ENCODE results near the gene CIROP.
"Not testable (repeated sequence)": the region's sequence is repeated elsewhere in the genome, so short reads cannot be mapped to it uniquely, and the experiment has no call there.

Gene CIROP

DNA sequence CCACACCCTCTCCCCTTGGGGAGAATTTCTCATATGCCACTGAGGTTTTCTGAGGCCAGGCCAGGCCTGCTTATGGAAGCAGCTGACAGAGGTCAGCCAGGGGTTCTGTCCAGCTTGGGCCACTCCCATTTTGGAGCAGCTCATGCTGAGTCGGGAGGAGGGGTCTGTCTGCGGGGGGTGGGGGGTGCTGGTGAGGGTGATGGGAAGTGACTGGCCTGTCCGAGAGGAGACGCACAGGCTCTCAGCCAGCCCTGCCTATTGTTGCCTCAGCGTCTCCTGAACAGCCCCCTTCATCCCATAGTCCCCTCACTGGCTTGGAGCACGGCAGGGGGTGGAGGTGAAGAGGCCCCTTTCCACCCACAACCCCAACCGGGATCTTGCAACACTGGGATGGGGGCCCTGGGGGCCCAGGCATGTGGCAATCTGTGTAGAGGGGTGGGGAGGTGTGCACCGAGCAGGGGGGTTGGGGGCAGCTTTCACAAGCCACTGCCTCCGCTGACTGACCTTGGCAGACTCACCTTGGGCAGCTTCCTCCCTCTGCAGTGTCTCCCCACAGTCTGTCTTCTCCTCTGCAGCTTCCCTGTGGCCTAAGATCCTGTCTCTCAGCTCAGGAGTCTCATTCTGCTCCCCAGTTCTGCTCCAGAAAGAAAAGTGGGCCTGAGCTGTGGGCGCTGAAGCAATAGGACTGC lies 8.8 kb upstream of the CIROP start:
- DNase-seq, result no peak

DNA sequence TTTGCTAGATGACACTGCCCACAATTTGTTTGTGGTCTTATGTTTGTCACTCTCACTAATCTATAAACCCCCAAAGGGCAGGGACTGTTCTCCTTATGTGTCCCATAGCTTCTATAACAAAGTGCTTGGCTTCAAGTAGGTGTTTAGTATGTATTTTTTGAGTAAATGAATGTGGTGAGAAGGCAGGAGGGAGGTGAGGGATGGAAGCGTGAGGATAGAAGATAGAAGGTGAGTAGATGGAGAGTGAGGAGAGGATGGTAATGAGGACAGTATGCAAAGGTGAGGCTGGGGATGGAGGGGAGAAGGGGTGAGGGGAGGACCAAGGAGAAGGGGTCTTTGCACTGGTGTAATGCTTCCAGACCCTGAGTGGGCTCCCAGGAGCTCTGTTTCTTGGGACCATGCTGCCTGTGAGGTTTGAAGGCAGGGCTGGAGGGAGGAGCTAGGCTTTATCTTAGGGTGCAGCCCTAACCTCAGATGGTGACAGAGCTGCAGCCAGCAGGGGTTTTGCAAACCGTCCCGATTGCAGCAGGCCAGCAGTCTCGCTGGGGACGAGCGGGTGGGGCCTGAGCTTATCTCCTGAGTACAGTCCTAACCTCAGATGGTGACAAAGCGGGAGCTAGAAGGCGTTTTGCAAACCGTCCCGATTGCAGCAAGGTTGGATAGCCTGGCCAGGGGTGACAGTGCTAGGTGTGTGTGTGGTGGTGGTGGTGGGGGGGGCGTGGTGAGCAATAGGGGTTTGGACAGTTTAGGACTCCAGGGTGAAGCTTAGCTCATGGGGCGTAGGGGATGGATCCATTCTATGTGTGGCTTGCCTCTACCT lies 7.8 kb upstream of the CIROP start:
- no peak for DNase-seq

DNA sequence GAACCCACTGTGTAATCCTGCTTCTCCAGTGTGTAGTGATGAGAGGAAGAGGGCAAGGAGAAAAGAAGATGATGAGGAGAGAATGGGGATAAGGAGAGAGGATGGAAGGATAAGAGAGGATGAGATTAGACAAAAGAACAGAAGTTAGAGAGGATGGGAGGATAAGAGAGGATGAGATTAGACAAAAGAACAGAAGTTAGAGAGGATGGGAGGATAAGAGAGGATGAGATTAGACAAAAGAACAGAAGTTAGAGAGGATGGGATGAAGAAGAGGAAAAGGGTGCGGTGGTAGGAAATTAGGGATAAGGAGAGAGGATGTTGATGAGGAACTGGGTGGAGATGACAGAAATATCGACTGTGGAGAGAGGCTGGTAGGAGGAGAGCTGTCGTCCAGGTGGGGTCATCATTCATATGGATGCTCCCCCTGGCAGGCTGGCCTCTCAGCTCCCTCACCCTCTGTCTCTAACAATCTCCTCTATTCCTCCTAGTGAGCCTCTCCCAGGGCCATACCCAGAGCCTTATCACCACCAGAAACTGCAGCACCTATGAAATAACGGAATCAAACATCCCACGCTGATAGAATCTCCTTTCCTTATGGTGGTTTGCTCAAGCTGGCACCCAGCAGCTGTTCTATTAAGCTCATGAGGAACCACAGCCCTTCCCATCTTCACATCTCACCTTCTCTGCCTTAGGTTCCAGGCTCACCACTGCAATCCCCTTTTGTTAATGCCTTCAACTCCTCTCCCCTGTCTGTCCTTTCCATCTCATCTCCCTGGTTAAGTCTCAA lies 6.0 kb upstream of the CIROP start:
- no peak for DNase-seq

DNA sequence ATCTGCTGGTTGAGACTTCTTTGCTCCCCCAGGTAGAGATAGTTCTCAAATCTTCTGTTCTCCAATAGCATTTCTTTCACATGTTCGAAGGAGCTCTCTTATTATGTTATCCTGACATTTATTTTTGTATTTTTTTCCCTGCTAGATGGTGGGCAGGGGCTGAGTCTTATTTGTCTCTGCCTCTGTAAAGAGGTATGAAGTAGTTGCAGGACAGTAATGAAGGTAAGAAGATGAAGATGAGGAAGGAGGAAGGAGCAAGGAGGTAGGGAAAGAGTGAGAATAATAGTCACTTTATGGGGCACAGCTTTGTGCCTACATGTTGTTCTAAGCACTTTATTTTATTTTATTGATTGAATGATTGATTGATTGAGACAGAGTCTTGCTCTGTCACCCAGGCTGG lies 5.0 kb upstream of the CIROP start:
- DNase-seq, result no peak

DNA sequence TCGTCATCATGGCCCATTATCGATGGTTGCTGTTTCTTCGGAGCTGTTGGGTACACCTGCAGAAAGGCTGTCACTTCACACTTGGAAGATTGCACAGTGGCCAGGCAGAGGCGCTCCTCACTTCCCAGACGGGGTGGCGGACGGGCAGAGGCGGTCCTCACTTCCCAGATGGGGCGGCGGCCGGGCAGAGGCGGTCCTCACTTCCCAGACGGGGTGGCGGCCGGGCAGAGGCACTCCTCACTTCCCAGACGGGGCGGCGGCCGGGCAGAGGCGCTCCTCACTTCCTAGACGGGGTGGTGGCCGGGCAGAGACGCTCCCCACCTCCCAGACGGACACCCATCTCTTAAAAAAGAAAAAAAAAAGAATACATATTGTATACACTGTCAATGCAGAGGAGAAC lies 3.4 kb upstream of the CIROP start:
- DNase-seq, result not testable (repeated sequence)

DNA sequence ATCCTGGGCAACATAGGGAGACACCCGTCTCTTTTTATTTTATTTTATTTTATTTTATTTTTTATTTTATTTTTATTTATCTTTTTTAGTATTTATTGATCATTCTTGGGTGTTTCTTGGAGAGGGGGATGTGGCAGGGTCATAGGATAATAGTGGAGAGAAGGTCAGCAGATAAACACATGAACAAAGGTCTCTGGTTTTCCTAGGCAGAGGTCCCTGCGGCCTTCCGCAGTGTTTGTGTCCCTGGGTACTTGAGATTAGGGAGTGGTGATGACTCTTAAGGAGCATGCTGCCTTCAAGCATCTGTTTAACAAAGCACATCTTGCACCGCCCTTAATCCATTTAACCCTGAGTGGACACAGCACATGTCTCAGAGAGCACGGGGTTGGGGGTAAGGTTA lies 2.8 kb upstream of the CIROP start:
- not testable (repeated sequence) for DNase-seq

DNA sequence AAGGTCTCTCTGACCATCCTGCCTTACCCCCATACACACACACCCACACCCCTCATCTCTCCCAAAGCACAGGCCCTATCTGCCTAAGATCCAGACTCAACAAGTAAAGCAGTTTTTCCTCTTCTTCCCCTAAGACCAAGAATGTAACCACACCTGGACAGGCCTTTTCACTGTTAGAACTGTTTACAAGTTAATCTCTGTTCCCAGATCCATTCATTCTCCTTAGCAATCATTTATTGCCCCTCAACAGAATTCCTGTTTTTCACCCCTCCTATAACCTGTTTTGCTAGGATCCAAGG lies 1.9 kb upstream of the CIROP start:
- no peak for DNase-seq

DNA sequence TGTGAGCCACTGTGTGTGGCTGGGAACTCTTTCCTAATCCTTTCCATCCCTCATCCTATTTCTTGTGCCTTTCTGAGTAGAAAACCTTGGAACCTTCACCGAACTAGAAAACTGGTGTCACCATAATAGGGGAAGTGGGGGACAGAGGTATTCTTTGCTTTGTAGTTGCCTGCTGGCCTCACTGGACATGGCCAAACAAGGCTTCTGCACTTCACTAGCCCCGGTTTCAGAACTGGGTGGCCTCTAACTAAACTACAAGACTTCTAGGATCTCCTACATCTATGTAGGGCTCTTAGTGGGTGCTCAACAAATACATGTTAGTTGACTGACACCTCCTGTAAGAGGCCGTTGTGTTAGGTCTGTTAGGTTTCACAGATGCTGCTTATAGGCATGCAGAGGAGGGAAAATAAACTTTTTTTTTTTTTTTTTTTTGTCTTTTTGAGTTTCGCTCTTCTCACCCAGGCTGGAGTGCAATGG lies 597 bp upstream of the CIROP start:
- no peak for DNase-seq

DNA sequence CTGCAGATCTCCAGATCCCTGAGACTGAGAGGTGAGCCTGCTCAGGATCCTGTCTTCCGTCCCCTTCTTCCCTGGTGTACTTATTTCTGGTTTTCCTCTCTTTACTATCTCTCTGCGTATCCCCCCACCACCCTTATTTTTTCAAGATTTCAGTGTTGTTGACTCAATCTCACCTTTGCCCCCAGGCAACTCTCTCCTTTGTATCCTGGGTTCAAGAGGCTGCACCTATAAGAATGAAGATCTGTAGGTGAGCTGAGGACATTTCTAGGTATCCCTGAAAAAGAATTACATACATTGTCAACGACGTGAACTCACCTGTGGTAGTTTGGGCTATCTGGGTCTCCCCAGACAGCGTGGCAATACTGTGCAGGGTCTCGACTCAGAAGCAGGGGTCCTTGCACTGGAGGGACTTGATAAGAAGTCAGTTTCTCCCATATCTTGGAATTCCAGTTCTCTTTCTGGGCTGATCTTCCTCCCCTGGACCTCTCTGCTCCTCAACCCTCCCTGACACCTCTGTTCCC lies 659 bp downstream of the CIROP start:
- no peak for DNase-seq

DNA sequence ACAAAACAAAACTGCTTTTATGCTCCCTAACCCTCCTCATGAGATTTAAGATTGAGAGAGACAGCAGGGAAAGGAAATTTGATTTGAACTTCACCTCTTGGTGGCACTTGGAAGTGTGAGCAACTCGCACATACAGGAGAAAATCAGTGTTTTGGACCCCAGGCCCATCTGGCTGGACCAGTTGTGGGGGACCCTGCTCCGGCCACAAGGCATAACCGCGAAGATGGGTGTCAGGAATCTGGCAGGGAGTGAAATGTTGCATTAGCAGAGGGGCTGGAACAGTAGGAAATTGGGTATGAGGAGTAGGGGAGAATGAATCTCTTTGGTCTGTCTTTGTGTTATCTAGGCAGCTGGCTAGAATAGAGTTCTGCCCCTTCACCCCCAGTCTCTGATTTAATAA lies 1.2 kb downstream of the CIROP start:
- no peak for DNase-seq

DNA sequence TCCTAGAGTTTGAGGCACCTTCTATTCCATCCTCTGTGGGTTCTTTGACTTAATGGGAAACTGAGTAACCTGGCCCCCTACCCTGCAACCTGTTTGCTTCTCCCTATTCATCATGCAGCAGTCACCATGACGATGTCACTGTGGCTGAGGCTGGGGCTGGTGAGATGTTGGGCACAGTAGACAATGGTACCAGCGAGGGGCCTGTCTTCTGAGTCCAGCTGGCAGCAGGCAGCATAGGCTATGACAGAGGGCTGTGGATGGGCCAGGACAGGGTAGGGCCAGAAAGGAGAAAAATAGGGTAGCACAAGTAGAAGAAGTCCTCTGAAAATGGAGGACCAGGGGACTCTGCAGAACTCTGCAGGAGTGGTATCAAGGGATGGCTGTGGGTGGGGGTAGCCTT lies 2.0 kb downstream of the CIROP start:
- no peak for DNase-seq

DNA sequence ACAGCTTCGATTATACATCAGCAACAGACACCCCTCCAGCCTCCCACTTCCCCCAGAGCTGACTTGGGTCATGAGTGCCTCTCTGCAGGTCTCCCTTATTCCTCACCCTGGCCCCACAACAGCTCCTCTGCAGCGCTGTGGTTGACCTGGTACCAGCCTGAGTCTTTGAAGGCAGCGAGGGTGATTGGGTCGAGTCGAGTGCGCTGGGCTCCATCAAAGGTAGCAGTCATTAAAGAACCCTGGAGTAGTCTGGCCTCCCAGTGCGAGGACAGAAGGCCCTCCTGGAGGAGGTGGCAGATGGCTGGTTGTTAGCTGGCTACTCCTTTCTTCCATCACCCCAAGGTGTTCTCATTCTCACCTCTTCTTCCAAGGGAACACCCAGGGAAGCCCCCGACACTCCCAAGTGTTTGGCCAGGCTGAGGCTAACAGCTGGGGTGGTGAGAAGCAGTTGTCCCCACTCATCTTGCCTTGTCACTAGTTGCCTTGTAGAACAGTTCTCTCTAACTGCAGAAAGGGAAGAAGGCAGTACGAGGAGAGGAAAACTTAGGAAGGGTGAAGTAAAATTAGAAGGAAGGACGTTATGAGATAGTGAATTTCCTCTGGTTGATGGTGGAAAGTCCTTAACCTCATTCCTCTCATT lies 2.7 kb downstream of the CIROP start:
- no peak for DNase-seq

DNA sequence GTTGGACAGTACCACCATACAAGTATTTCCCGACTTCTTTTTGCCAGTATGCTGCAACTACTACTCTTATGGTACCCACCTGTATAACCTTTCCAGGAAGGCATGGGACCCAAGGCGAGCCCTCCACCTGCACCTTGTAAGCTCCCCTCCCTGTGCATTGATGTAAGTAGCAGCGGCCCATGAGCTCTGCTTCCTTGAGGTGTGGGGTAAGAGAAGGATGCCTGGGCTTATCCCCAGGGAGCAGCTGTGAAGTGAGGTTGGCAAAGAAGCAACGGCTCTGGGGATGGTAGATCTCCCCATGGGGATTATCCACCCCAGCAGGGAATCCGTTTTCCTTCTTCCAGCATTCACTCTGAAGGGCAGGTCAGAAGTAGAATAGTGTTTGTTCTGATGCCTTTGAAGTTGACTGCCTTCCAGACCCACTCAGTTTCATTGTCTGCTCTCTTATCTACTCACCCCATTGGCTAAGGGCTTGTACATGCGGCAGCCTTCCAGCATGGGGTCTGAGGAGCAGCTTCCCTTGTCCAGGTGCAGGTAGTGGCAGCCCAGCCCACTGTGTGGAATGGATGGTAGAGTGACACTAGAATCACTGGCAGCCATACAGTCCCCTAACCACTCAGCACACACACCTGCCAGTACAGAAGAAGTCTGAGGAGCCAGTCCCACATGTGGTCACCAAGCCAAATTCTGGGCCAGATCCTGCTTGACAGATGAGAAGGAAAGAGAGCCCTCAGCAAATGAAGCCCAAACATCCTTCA lies 3.4 kb downstream of the CIROP start:
- no peak for DNase-seq

DNA sequence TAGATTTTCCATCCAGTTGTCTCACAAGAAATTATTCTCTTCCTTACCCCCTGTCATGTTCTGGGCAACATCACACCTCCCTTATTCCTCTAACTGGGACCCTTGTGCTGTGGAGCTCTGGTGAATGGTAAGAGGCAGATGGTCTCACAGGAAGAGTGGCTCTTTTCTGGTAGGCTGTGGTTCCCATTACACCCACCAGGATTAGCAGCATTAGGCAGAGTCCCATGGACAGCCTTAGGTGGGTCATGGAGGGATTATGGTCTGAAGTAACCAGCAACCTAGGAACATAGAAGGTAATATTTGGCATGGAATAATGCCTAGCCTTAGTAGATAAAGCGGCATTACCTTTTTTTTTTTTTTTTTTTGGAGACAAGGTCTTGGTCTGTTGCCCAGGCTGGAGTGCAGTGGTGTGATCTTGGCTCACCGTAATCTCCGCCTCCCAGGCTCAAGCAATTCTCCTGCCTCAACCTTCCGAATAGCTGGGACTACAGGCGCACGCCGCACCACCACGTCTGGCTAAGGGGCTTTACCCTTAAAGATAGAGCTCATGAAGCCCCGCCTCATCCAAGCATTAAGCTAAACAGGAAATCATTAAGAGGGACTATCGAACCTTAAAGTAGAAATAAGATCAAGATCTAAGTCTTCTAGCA lies 5.5 kb downstream of the CIROP start:
- DNase-seq, result no peak

DNA sequence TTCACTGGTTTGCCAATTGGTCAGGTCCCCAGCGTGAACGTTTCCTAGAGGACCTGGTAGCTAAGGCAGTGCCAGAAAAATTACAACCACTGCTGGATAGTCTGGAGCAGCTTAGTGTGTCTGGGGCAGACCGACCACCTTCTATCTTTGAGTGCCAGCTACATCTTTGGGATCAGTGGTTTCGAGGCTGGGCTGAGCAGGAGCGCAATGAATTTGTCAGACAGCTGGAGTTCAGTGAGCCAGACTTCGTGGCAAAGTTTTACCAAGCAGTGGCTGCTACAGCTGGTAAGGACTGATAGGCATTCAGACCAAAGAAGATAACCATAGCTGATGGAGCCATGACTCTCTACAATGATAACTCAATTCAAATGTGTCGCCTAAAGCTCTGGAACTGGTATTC lies 7.0 kb downstream of the CIROP start:
- DNase-seq, result no peak

DNA sequence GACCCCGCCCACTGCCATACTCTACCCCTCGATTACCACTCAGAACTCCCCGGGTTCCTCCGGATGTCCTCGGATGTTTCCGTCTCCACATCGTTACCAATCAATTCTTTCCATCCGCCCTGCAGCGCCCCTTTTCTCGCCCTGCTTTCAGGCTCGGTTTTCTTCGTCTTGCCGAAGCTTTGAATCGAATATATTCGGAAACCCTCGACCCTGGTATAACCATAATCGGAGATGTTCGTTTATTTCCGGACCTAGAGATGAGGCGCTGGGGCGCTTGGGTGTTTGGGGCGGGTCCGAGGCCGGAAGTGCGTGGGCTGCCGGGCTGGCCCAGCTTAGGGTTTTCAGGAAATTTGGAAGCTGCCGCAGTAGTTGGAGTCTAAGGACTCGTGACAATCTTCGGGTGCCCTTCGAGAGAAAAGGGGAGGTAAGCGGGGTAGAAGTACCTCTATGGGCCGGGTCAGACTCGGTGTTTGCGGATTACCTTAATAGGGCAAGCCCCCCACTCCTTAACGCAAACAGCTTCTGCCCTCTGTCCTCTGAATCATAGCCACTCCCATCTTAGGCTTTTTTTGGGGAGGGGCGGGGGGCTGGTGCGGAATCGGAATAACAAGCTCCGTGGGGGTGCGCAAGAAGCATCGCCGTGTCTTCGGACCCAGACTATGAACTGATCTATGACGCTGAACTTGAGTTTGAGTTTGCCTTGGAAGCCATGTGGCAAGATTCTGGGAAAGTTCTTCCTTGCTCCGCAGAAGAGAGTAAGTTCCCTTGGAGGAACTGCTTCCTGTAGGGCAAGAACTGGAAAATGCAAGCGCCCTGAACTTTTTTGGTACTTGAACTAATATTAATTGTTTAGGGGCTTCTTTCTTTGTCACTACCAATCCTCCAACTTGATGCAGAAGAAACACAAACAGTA lies 9.3 kb downstream of the CIROP start, which contains the start of gene C14orf119:
Gene C14orf119 (plus strand): TSS at position 310 of the 913 bp plus-strand sequence. CDS start 2,154 bp downstream, outside the sequence.
- peak; percentile 99 for DNase-seq

DNA sequence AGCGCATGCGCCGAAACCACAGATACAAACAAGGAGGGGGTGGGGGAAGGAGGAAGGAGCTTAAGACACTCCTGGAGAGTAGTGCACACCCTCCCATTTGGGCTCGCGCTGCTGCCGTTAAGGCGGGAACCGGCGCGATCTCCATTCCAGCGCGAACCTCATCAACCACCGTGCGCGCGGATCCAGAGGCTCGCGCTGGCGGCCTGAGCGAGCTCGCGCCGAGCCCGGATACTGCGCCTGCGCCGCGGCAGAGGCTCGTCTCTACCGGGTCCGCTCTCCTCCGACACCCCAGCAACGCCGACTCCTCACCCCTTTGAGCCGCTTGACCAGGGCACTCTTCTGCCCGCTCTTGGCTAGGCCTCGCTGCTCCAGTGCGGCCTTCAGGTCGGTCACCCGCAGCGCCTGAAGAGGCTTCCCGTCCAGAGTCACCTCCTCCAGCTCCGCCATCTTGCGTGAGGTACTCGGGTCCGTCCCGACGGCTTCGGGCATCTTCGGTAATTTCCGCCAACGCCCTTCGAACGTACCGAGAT lies 10.1 kb downstream of the CIROP start, which contains the start of gene ACIN1:
Gene ACIN1 (minus strand): TSS at position 471 of the 530 bp plus-strand sequence. CDS start 24 bp downstream, at position 447.
- peak; percentile 82 for DNase-seq

DNA sequence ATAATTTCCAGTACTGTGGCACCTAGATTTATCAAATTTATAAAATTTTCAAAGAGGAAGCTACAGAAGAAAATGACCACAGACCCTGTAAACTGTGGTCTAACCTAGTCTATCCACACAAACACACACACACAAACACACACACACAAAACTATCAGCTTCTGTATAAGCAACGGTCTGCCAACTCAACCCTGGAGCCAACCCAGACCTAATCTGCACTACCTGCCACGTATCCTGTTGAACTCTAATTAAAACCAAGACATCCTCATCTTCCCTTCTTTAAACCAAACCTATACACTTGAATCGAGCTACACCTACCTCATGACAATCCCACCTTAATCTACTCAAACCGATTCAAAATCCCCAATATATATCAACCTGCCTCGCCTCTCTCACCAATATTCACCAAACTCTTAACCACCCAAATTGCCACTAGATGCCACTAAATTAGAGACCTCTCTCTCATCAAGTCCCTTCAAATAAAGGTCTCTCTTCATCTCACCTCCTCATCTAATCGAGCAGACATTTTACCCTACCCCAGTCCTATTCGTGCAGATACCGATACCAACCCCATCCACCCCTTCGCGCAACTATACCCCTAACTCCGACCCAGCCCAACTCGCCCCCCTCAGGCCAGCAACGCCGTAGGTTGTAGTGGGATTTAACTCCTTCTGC lies 10.7 kb downstream of the CIROP start:
- no peak for DNase-seq

DNA sequence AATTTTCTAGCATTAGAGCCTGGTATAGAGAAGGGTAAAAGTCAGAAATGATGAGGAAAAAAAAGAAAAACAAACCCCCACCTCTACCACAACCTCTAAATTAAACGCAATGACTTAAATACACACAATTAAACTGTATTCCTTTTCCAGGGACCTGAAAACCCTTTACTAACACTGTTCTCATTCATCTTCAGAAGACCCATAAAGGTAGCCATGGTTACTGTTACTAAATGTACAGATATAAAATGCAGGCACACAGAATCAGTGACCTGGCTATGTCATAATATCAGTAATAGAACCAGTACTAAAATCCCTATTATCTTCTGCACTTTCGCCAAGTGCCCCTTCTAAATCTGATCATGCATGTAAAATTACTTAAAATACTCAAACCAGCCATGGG lies 11.3 kb downstream of the CIROP start:
- DNase-seq, result no peak

Measured in CD4-positive, alpha-beta T cell treated with Interleukin-4 for 4 hours (primary cell).